H9 (cell line): ENCODE results near the gene TMEM44. TPM values are rescaled to one million over a fixed set of nuclear protein-coding genes. Genes with fewer than 3 reads are reported as not detected.

ENCODE experiments used
- DNase-seq: peaks from one replicate; pipeline ENCODE4 v3.0.0-alpha.2; 2017
- H2AFZ ChIP-seq: one replicate; pipeline ENCODE4 v1.6.1; 2013; ENCODE audit warnings: mild to moderate bottlenecking, low read length, control low read depth, moderate library complexity
- H2AK5ac ChIP-seq: 2 replicates; pipeline ENCODE4 v1.6.1; 2013; ENCODE audit warnings: low read length, control low read depth, mixed read lengths; ENCODE audit not compliant: insufficient read length
- H2BK120ac ChIP-seq: one replicate; pipeline ENCODE4 v1.6.1; 2013; ENCODE audit warnings: low read depth, mild to moderate bottlenecking, low read length, control low read depth, inconsistent platforms; ENCODE audit not compliant: poor library complexity, severe bottlenecking
- H2BK12ac ChIP-seq: 2 replicates; pipeline ENCODE4 v1.6.1; 2013; ENCODE audit warnings: low read length, control low read depth, mixed read lengths, low read depth; ENCODE audit not compliant: insufficient read length
- H2BK15ac ChIP-seq: 2 replicates; pipeline ENCODE4 v1.6.1; 2013; ENCODE audit warnings: low read depth, low read length, control low read depth
- H2BK20ac ChIP-seq: one replicate; pipeline ENCODE4 v1.6.1; 2013; ENCODE audit warnings: low read depth, mild to moderate bottlenecking, low read length, control low read depth, inconsistent platforms; ENCODE audit not compliant: poor library complexity, severe bottlenecking
- H2BK5ac ChIP-seq: 2 replicates; pipeline ENCODE4 v1.6.1; 2013; ENCODE audit warnings: low read length, control low read depth, mixed read lengths; ENCODE audit not compliant: insufficient read length
- H3K14ac ChIP-seq: 2 replicates; pipeline ENCODE4 v1.6.1; 2013; ENCODE audit warnings: low read length, control low read depth; ENCODE audit not compliant: insufficient read depth
- H3K18ac ChIP-seq: 2 replicates; pipeline ENCODE4 v1.6.1; 2013; ENCODE audit warnings: low read depth, mild to moderate bottlenecking, mixed read lengths, low read length, control low read depth; ENCODE audit not compliant: insufficient read length
- H3K23ac ChIP-seq: 2 replicates; pipeline ENCODE4 v1.6.1; 2013; ENCODE audit warnings: low read length, control low read depth, mixed read lengths, low read depth; ENCODE audit not compliant: insufficient read length
- H3K23me2 ChIP-seq: 2 replicates; pipeline ENCODE4 v1.6.1; 2013; ENCODE audit warnings: low read depth, mild to moderate bottlenecking, mixed read lengths, low read length, control low read depth; ENCODE audit not compliant: insufficient read length, poor library complexity, severe bottlenecking
- H3K27ac ChIP-seq: 2 replicates; pipeline ENCODE4 v1.5.1; 2013; ENCODE audit warnings: low read length, control low read depth, mixed read lengths, low read depth; ENCODE audit not compliant: insufficient read length
- H3K27me3 ChIP-seq: 2 replicates; pipeline ENCODE4 v1.6.1; 2013; ENCODE audit warnings: low read length, control low read depth, inconsistent platforms; ENCODE audit not compliant: insufficient read depth
- H3K4ac ChIP-seq: 2 replicates; pipeline ENCODE4 v1.6.1; 2013; ENCODE audit warnings: low read depth, mild to moderate bottlenecking, control low read depth, inconsistent platforms, low read length, moderate library complexity
- H3K4me1 ChIP-seq: 2 replicates; pipeline ENCODE4 v1.6.1; 2013; ENCODE audit warnings: low read length, control low read depth, inconsistent platforms; ENCODE audit not compliant: insufficient read depth
- H3K4me2 ChIP-seq: 2 replicates; pipeline ENCODE4 v1.6.1; 2013; ENCODE audit warnings: low read length, control low read depth, mixed read lengths; ENCODE audit not compliant: insufficient read length, insufficient read depth
- H3K56ac ChIP-seq: 2 replicates; pipeline ENCODE4 v1.6.1; 2013; ENCODE audit warnings: low read depth, mild to moderate bottlenecking, mixed read lengths, low read length, control low read depth; ENCODE audit not compliant: insufficient read length
- H3K79me1 ChIP-seq: 2 replicates; pipeline ENCODE4 v1.6.1; 2013; ENCODE audit warnings: low read depth, mild to moderate bottlenecking, moderate library complexity, low read length, control low read depth, inconsistent platforms; ENCODE audit not compliant: insufficient read depth, poor library complexity, severe bottlenecking
- H3K79me2 ChIP-seq: 2 replicates; pipeline ENCODE4 v1.6.1; 2013; ENCODE audit warnings: low read length, control low read depth, inconsistent platforms; ENCODE audit not compliant: insufficient read depth
- H3K9ac ChIP-seq: 2 replicates; pipeline ENCODE4 v1.6.1; 2013; ENCODE audit warnings: low read length, control low read depth, mixed read lengths; ENCODE audit not compliant: insufficient read length; ENCODE audit errors: extremely low read depth
- H3K9me3 ChIP-seq: one replicate; pipeline ENCODE4 v1.6.1; 2013; ENCODE audit warnings: low read depth, low read length, inconsistent platforms; ENCODE audit not compliant: control insufficient read depth
- H3T11ph ChIP-seq: one replicate; pipeline ENCODE4 v1.6.1; 2013; ENCODE audit warnings: mild to moderate bottlenecking, low read length, control low read depth, inconsistent platforms
- H4K20me1 ChIP-seq: one replicate; pipeline ENCODE4 v1.6.1; 2013; ENCODE audit not compliant: control insufficient read depth, insufficient read length, insufficient read depth
- H4K5ac ChIP-seq: 2 replicates; pipeline ENCODE4 v1.6.1; 2013; ENCODE audit warnings: low read depth, mild to moderate bottlenecking, mixed read lengths, low read length, control low read depth; ENCODE audit not compliant: insufficient read length
- H4K8ac ChIP-seq: replicated peaks from 2 replicates; pipeline ENCODE4 v1.6.1; 2013; ENCODE audit warnings: low read length, control low read depth, mixed read lengths, low read depth; ENCODE audit not compliant: insufficient read length
- H4K91ac ChIP-seq: 2 replicates; pipeline ENCODE4 v1.6.1; 2013; ENCODE audit warnings: low read depth, mild to moderate bottlenecking, moderate library complexity, mixed read lengths, low read length, control low read depth; ENCODE audit not compliant: insufficient read length
- H3K27ac Mint-ChIP-seq, 3 experiments: 2 replicates in 2 of 3; 3 replicates in 1 of 3; pipeline ENCODE4 v1.8.0; 2020 to 2021; ENCODE audit warnings: mixed read lengths in 3 of 3, mild to moderate bottlenecking in 1 of 3, moderate library complexity in 1 of 3
- H3K27me3 Mint-ChIP-seq: 2 replicates; pipeline ENCODE4 v1.8.0; 2021; ENCODE audit warnings: low read depth, mild to moderate bottlenecking, moderate library complexity, mixed read lengths
- H3K36me3 Mint-ChIP-seq, 3 experiments: 2 replicates in 2 of 3; 3 replicates in 1 of 3; pipeline ENCODE4 v1.8.0; 2020 to 2021; ENCODE audit warnings: low read depth in 3 of 3, mixed read lengths in 3 of 3; ENCODE audit not compliant: insufficient read depth in 1 of 3
- H3K4me1 Mint-ChIP-seq, 2 experiments: 2 replicates each; pipeline ENCODE4 v1.8.0; 2020; ENCODE audit warnings: mixed read lengths in 2 of 2
- H3K4me3 Mint-ChIP-seq, 2 experiments: 2 replicates in 1 of 2; 3 replicates in 1 of 2; pipeline ENCODE4 v1.8.0; 2020 to 2021; ENCODE audit warnings: mild to moderate bottlenecking in 2 of 2, mixed read lengths in 2 of 2, moderate library complexity in 1 of 2
- H3K9me3 Mint-ChIP-seq, 2 experiments: 2 replicates in 1 of 2; 3 replicates in 1 of 2; pipeline ENCODE4 v1.8.0; 2020; ENCODE audit warnings: mild to moderate bottlenecking in 2 of 2, mixed read lengths in 2 of 2, moderate library complexity in 1 of 2
- WGBS: extraction: QIAGEN DNeasy Blood & Tissue Kit; methylation state at CpG from one replicate; pipeline ENCODE4 v1.1.7; 2013; ENCODE audit warnings: missing lambda C conversion rate, low lambda C conversion rate, mixed read lengths; ENCODE audit not compliant: insufficient read length; ENCODE audit errors: extremely low coverage; 5-methylcytosine and 5-hydroxymethylcytosine counted together
- total RNA-seq: library from RNA; stranded (reverse); gene quantifications from 2 replicates; pipeline ENCODE4 v1.2.1, GENCODE V29; 2021
- TF ChIP-seq, protein P1 (sequence below): fragments of 200-600 bp; sonication (generic); conservative IDR thresholded peaks from 3 replicates; pipeline ENCODE4 v1.8.0; 2021; ENCODE audit warnings: antibody characterized with exemption, mild to moderate bottlenecking

TMEM44 gene
- total RNA-seq, 1 experiment from 2014 or later, result 19.8 TPM

GRCh38 chr3:194596906-194597305 lies 36.3 kb downstream of the TMEM44 start:
- H2BK5ac ChIP-seq, result no peak overlapping the region
- H3K27me3 Mint-ChIP-seq, result no peaks in the 10 kb centered on the region

More at GRCh38 chr3:194596906-194597305, 36.3 kb downstream of the TMEM44 start:
- no peak overlapping the region for H3T11ph ChIP-seq
- no peak overlapping the region for H2AFZ ChIP-seq
- no peak overlapping the region for H3K56ac ChIP-seq
- no peaks in the 10 kb centered on the region for H3K79me2 ChIP-seq
- H3K4me1 ChIP-seq, result no peaks in the 10 kb centered on the region
- H3K4me2 ChIP-seq, result no peak overlapping the region
- WGBS, result no CpG with 5 or more reads among the region's 5 CpGs
- no peak overlapping the region for H4K91ac ChIP-seq
- Mint-ChIP-seq H3K4me3 (no peak overlapping the region), H3K9me3 (no peaks in the 10 kb centered on the region), H3K36me3 (peaks cover 2 to 9% (median 4%) of the 10 kb centered on the region in 3 experiments; a peak in 6 of 7 replicates), H3K27ac (no peak overlapping the region), H3K4me1 (no peaks in the 10 kb centered on the region)
- no peak overlapping the region for H4K8ac ChIP-seq
- no peak overlapping the region for H4K5ac ChIP-seq
- DNase-seq, result no peak
- no peaks in the 10 kb centered on the region for H3K9me3 ChIP-seq
- no peak overlapping the region for H3K18ac ChIP-seq
- no peak overlapping the region for H3K9ac ChIP-seq
- H3K14ac ChIP-seq, result no peak overlapping the region
- H3K79me1 ChIP-seq, result no peaks in the 10 kb centered on the region
- H3K23me2 ChIP-seq, result no peaks in the 10 kb centered on the region
- H3K27me3 ChIP-seq, result no peaks in the 10 kb centered on the region
- H2BK15ac ChIP-seq, result no peak overlapping the region
- TF ChIP-seq, protein P1, sequence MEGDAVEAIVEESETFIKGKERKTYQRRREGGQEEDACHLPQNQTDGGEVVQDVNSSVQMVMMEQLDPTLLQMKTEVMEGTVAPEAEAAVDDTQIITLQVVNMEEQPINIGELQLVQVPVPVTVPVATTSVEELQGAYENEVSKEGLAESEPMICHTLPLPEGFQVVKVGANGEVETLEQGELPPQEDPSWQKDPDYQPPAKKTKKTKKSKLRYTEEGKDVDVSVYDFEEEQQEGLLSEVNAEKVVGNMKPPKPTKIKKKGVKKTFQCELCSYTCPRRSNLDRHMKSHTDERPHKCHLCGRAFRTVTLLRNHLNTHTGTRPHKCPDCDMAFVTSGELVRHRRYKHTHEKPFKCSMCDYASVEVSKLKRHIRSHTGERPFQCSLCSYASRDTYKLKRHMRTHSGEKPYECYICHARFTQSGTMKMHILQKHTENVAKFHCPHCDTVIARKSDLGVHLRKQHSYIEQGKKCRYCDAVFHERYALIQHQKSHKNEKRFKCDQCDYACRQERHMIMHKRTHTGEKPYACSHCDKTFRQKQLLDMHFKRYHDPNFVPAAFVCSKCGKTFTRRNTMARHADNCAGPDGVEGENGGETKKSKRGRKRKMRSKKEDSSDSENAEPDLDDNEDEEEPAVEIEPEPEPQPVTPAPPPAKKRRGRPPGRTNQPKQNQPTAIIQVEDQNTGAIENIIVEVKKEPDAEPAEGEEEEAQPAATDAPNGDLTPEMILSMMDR, result no peak
- H3K4ac ChIP-seq, result no peak overlapping the region
- no peak overlapping the region for H3K27ac ChIP-seq
- H2AK5ac ChIP-seq, result no peak overlapping the region
- no peak overlapping the region for H2BK20ac ChIP-seq
- H2BK12ac ChIP-seq, result no peak overlapping the region
- no peak overlapping the region for H3K23ac ChIP-seq
- H2BK120ac ChIP-seq, result no peak overlapping the region
- no peaks in the 10 kb centered on the region for H4K20me1 ChIP-seq
